K562 (cell line): ENCODE measurements around the gene SUFU. TPM values are rescaled to one million over a fixed set of nuclear protein-coding genes. Genes with fewer than 3 reads are reported as not detected.

Source experiments
- ATAC-seq: fragments of 200-7000 bp; cut with Tn5 transposase; 3 replicates; pipeline ENCODE4 v1.9.1; 2020; ENCODE audit warnings: moderate library complexity
- BruUV-seq: library from RNA; stranded (reverse); fragments of 400-500 nt; replicated peaks from 2 replicates; lab custom pipeline; 2021; lab: Mats Ljungman, UMichigan
- CTCF ChIA-PET: fragments of 300-600 bp; formaldehyde crosslinking; extraction: SDS; loops from one replicate; lab custom pipeline; 2021; ENCODE audit warnings: low intra/inter-chr PET ratio; lab: Yijun Ruan, JAX
- POLR2A ChIA-PET: fragments of 300-600, 350-650 bp; sonication (Branson Sonifier 250); formaldehyde crosslinking; extraction: SDS; loops from one replicate; lab custom pipeline; 2021; ENCODE audit warnings: antibody characterized with exemption, inconsistent platforms; lab: Yijun Ruan, JAX
- DNase-seq, 4 experiments: peaks; one replicate each; pipeline versions ENCODE4 v3.0.0 to v3.0.0-alpha.2; 2011 to 2018; ENCODE audit warnings: low spot score in 3 of 4, mixed read lengths in 3 of 4; ENCODE audit errors: extremely low read depth in 1 of 4
- FAIRE-seq: peaks from 2 replicates; lab custom pipeline; 2011; peaks lifted over from hg19 to GRCh38; lab: Jason Lieb, UNC
- H2AFZ ChIP-seq: 2 replicates; pipeline ENCODE4 v1.6.0; 2011; ENCODE audit warnings: low read depth, low read length, control low read depth, inconsistent platforms
- H3K27ac ChIP-seq: fragments of 200-600 bp; 3 replicates; pipeline ENCODE4 v1.8.0; 2011; ENCODE audit warnings: low read depth, mild to moderate bottlenecking, control low read depth, inconsistent platforms, low read length, moderate library complexity, mixed read lengths; ENCODE audit errors: extremely low read depth
- H3K27me3 ChIP-seq, 2 experiments: fragments of 300-600 bp in 1 of 2; 2 replicates in 1 of 2; 3 replicates in 1 of 2; pipeline versions ENCODE4 v1.6.0 to v1.8.0; 2011; ENCODE audit warnings: inconsistent platforms in 2 of 2, low read length in 2 of 2, mild to moderate bottlenecking in 1 of 2, mixed read lengths in 1 of 2, moderate library complexity in 1 of 2; ENCODE audit not compliant: control insufficient read depth in 2 of 2, insufficient read depth in 2 of 2
- H3K36me3 ChIP-seq: fragments of 300-600 bp; 3 replicates; pipeline ENCODE4 v1.8.0; 2011; ENCODE audit warnings: mild to moderate bottlenecking, low read length, inconsistent platforms; ENCODE audit not compliant: control insufficient read depth, insufficient read depth
- H3K4me1 ChIP-seq, 2 experiments: fragments of 200-600 bp in 1 of 2; replicated peaks in 1 of 2; 2 replicates in 1 of 2; 3 replicates in 1 of 2; pipeline versions ENCODE4 v1.5.1 to v1.8.0; 2011; ENCODE audit warnings: inconsistent platforms in 2 of 2, low read length in 2 of 2, mild to moderate bottlenecking in 1 of 2, mixed read lengths in 1 of 2, moderate library complexity in 1 of 2; ENCODE audit not compliant: control insufficient read depth in 2 of 2, insufficient read depth in 2 of 2
- H3K4me2 ChIP-seq: 2 replicates; pipeline ENCODE4 v1.6.1; 2011; ENCODE audit warnings: low read length, control low read depth, inconsistent platforms, mixed read lengths; ENCODE audit not compliant: insufficient read depth
- H3K4me3 ChIP-seq: fragments of 200-600 bp; sonication (generic), shearing (Covaris generic); 2 replicates; pipeline ENCODE4 v1.5.1; 2016; ENCODE audit warnings: control low read depth, inconsistent platforms
- H3K79me2 ChIP-seq: fragments of 200-600 bp; 3 replicates; pipeline ENCODE4 v1.8.0; 2011; ENCODE audit warnings: low read length, inconsistent platforms; ENCODE audit not compliant: control insufficient read depth, insufficient read depth
- H3K9ac ChIP-seq, 2 experiments: 2 replicates each; pipeline versions ENCODE4 v1.6.0 to v1.6.1; 2011; ENCODE audit warnings: low read depth in 2 of 2, low read length in 2 of 2, control low read depth in 1 of 2, inconsistent platforms in 1 of 2, mild to moderate bottlenecking in 1 of 2, mixed read lengths in 1 of 2; ENCODE audit not compliant: insufficient read depth in 1 of 2
- H3K9me1 ChIP-seq: one replicate; pipeline ENCODE4 v1.6.0; 2011; ENCODE audit warnings: inconsistent platforms, mild to moderate bottlenecking, low read length, moderate library complexity; ENCODE audit not compliant: control insufficient read depth, insufficient read depth
- H3K9me3 ChIP-seq: replicated peaks from 2 replicates; pipeline ENCODE4 v1.5.1; 2011; ENCODE audit warnings: low read depth, low read length, inconsistent platforms; ENCODE audit not compliant: control insufficient read depth, insufficient read depth
- H4K20me1 ChIP-seq: replicated peaks from 2 replicates; pipeline ENCODE4 v1.6.1; 2011; ENCODE audit warnings: low read length, inconsistent platforms, mixed read lengths; ENCODE audit not compliant: control insufficient read depth, insufficient read depth
- ARID2 ChIP-seq: fragments of 450-650 bp; IDR thresholded peaks from 2 replicates; pipeline ENCODE4 v1.6.1; 2017; ENCODE audit warnings: antibody characterized with exemption, mild to moderate bottlenecking
- GABPA ChIP-seq: fragments of 200-800 bp; sonication (Bioruptor generic); conservative IDR thresholded peaks from 2 replicates; pipeline ENCODE4 v1.6.1; 2016; ENCODE audit warnings: low read depth, missing genetic modification characterization, missing compliant biosample characterization
- KLF16 ChIP-seq: IDR thresholded peaks from 2 replicates; pipeline ENCODE4 v1.6.1; 2016; ENCODE audit warnings: antibody characterized with exemption
- REST ChIP-seq, 2 experiments: fragments of 450-650 bp; formaldehyde crosslinking in 1 of 2; IDR thresholded peaks; 2 replicates each; pipeline versions ENCODE4 v1.4.0 to v1.6.1; 2014 to 2020; ENCODE audit warnings: mild to moderate bottlenecking in 2 of 2, borderline replicate concordance in 1 of 2, low read depth in 1 of 2
- ZNF398 ChIP-seq: fragments of 250-450 bp; sonication (Bioruptor Pico); IDR thresholded peaks from 2 replicates; pipeline ENCODE4 v1.8.0; 2021; ENCODE audit warnings: moderate library complexity, mild to moderate bottlenecking, inconsistent platforms
- ZNF436 ChIP-seq: fragments of 250-450, 450-650 bp; sonication (Bioruptor Pico); formaldehyde crosslinking; IDR thresholded peaks from 2 replicates; pipeline ENCODE4 v1.7.0; 2020; ENCODE audit warnings: mild to moderate bottlenecking
- ZNF695 ChIP-seq: fragments of 450-650 bp; formaldehyde crosslinking; IDR thresholded peaks from 2 replicates; pipeline ENCODE4 v1.4.0; 2020; ENCODE audit warnings: mild to moderate bottlenecking, moderate library complexity
- WGBS: fragments of 100-300 bp; shearing (Covaris generic); methylation state at CpG from one replicate; pipeline ENCODE4 v1.1.6; 2016; ENCODE audit warnings: low coverage, mixed read lengths; ENCODE audit not compliant: insufficient coverage; ENCODE audit errors: missing lambda C conversion rate; 5-methylcytosine and 5-hydroxymethylcytosine counted together
- in situ Hi-C: fragments of 300-500 bp; cut with MboI; formaldehyde crosslinking; loops from 4 replicates; pipeline ENCODE4 v1.15.0; 2018; ENCODE audit warnings: inconsistent platforms, mixed read lengths
- intact Hi-C: fragments of 100-400 bp; cut with micrococcal nuclease; formaldehyde crosslinking; loops from 2 replicates; pipeline ENCODE4 v1.14.2; 2022
- polyA plus RNA-seq, 8 experiments: library from polyadenylated mRNA; depleted of rRNA in 4 of 8; stranded (reverse) in 5 of 8; unstranded in 3 of 8; fragments of >200 nt; fragmentation: Nextera tagmentation in 2 of 8; fragmentation: Illumina TruSeq in 1 of 8; extraction: Ambion mirVana in 2 of 8; extraction: Trizol in 1 of 8; gene quantifications; 2 replicates each; pipeline versions ENCODE4 v1.2.1 to v1.2.3, GENCODE V29; 2011 to 2014; ENCODE audit warnings: inconsistent platforms in 1 of 8, missing spikeins in 1 of 8
- total RNA-seq, 7 experiments: library from RNA; depleted of rRNA in 6 of 7; stranded (reverse); fragments of >200 nt in 6 of 7; fragmentation: Illumina TruSeq in 2 of 7; extraction: Trizol in 2 of 7; gene quantifications; 2 replicates each; pipeline versions ENCODE4 v1.2.1 to v1.2.3, GENCODE V29; 2011 to 2021; ENCODE audit warnings: low replicate concordance in 1 of 7

SUFU gene
- total and polyA plus RNA-seq, 9 of the 15 experiments (the other 6 are each of a cell fraction or from before 2014, with no cell fraction given): 0.59 to 6.3 (median 0.82) TPM

GRCh38 chr10:102595897-102596296 lies 92.1 kb downstream of the SUFU start (continued):
- TF ChIP-seq ARID2 (no peak), ZNF695 (no peak), GABPA (tag) (no peak), ZNF398 (no peak)
- TF ChIP-seq, all 486 proteins: peak for 0

GRCh38 chr10:102596506-102596971 lies 92.8 kb downstream of the SUFU start:
- peak; percentile 97 for FAIRE-seq
- 0% methylated on average over 1 of the region's 3 CpGs for WGBS
- intact Hi-C loops: loop anchor here (5.0 kb wide), 1 partner anchor 94 kb away; the partner anchor contains the start of genes ACTR1A and SUFU
- TF ChIP-seq ZNF436 (CRISPR knock-in tag): no peak
- TF ChIP-seq KLF16: 0 out of 2 replicates have a peak, but pooled peaks have one; percentile 20
- TF ChIP-seq REST (IDR thresholded peaks at IDR 0.05; ENCODE audit: borderline replicate concordance): peak; percentile 41; the same call in 1 of the 2 replicates
- TF ChIP-seq REST (CRISPR knock-in tag; IDR thresholded peaks at IDR 0.05; ENCODE audit: low read depth): no peak

More at GRCh38 chr10:102596506-102596971, 92.8 kb downstream of the SUFU start:
- Histone ChIP-seq H2AFZ (0 out of 2 replicates have a peak overlapping the region, but pooled peaks have one; percentile 45), H3K4me3 (no peak overlapping the region), H3K36me3 (peaks cover 11% of the 10 kb centered on the region; the same call in 2 of the 3 replicates), H3K9me1 (no peaks in the 10 kb centered on the region), H4K20me1 (no peaks in the 10 kb centered on the region), H3K27me3 (no peaks in the 10 kb centered on the region), H3K9me3 (no peaks in the 10 kb centered on the region), H3K4me1 (peaks cover 34 to 39% of the 10 kb centered on the region in 2 experiments), H3K27ac (peak overlapping the region; percentile 26; the same call in 1 of the 3 replicates), H3K79me2 (no peaks in the 10 kb centered on the region), H3K4me2 (no peak overlapping the region), H3K9ac (peak overlapping the region; percentile 41 to 72; a peak in 2 of 4 replicates)
- CTCF ChIA-PET: interaction anchor here (0.6 kb wide), 1 partner anchor 170 kb away, joined by 4 read pairs; no protein-coding TSS in a partner anchor
- BruUV-seq: no TSS peak
- peak; percentile 78 for ATAC-seq
- in situ Hi-C loops: loop anchor here (25.0 kb wide), 2 partner anchors 209 to 359 kb away; partner anchors contain the start of genes ELOVL3, GBF1, NFKB2 and PITX3
- POLR2A ChIA-PET: interaction anchor here (0.5 to 0.9 kb wide), 3 partner anchors 13 to 355 kb away, joined by 3 read pairs; no protein-coding TSS in a partner anchor
- DNase-seq: peak; percentile 57 to 72 (median 61)
